T follicular helper cell (primary cell): ENCODE measurements around the gene CLIP1.
"Not testable (repeated sequence)": the region's sequence is repeated elsewhere in the genome, so short reads cannot be mapped to it uniquely, and the experiment has no call there.

Experiments
- DNase-seq: peaks from one replicate; pipeline ENCODE4 v3.0.0-alpha.2; 2020; ENCODE audit warnings: low read depth
- total RNA-seq, 2 experiments: gene quantifications; one replicate each; lab custom pipeline; 2026; lab: John Stamatoyannopoulos, UW

CLIP1 gene
- total RNA-seq, result 131 to 191 reads per million in 2 experiments

- DNase-seq, result peak; percentile 39
Measured at GRCh38 chr12:122421821-122422729, at the start of gene CLIP1. CLIP1 (minus strand) TSS chr12:122422669; CDS start chr12:122380452, 42,217 bp downstream.

GRCh38 chr12:122471324-122472226 lies 49.1 kb upstream of the CLIP1 start:
- no peak for DNase-seq

- not testable (repeated sequence) for DNase-seq
Measured at GRCh38 chr12:122470576-122470975, 48.1 kb upstream of the CLIP1 start.

- DNase-seq, result not testable (repeated sequence)
Measured at GRCh38 chr12:122469856-122470255, 47.4 kb upstream of the CLIP1 start.

GRCh38 chr12:122467983-122468382 lies 45.5 kb upstream of the CLIP1 start:
- DNase-seq, result no peak

GRCh38 chr12:122464317-122465042 lies 42.0 kb upstream of the CLIP1 start:
- not testable (repeated sequence) for DNase-seq

- no peak for DNase-seq
Measured at GRCh38 chr12:122460641-122461040, 38.2 kb upstream of the CLIP1 start.

GRCh38 chr12:122460061-122460460 lies 37.6 kb upstream of the CLIP1 start:
- DNase-seq, result no peak

- DNase-seq, result no peak
Measured at GRCh38 chr12:122459211-122459610, 36.7 kb upstream of the CLIP1 start.

GRCh38 chr12:122458105-122459035 lies 35.9 kb upstream of the CLIP1 start:
- DNase-seq, result no peak

- DNase-seq, result no peak
Measured at GRCh38 chr12:122457627-122458026, 35.2 kb upstream of the CLIP1 start.

- DNase-seq, result no peak
Measured at GRCh38 chr12:122454739-122455138, 32.3 kb upstream of the CLIP1 start.

GRCh38 chr12:122454250-122454721 lies 31.8 kb upstream of the CLIP1 start:
- no peak for DNase-seq

GRCh38 chr12:122452701-122453285 lies 30.3 kb upstream of the CLIP1 start:
- DNase-seq, result no peak

GRCh38 chr12:122449317-122449716 lies 26.8 kb upstream of the CLIP1 start:
- no peak for DNase-seq

- not testable (repeated sequence) for DNase-seq
Measured at GRCh38 chr12:122447825-122448224, 25.4 kb upstream of the CLIP1 start.

- DNase-seq, result not testable (repeated sequence)
Measured at GRCh38 chr12:122446390-122446789, 23.9 kb upstream of the CLIP1 start.

GRCh38 chr12:122444071-122444470 lies 21.6 kb upstream of the CLIP1 start:
- DNase-seq, result not testable (repeated sequence)

GRCh38 chr12:122438822-122439221 lies 16.4 kb upstream of the CLIP1 start:
- DNase-seq, result not testable (repeated sequence)

- DNase-seq, result no peak
Measured at GRCh38 chr12:122437656-122438121, 15.2 kb upstream of the CLIP1 start.
